Endodermal cell (in vitro differentiated cells): Measurements from ENCODE around the gene YOD1. TPM values are rescaled to one million over a fixed set of nuclear protein-coding genes. Genes with fewer than 3 reads are reported as not detected.

ENCODE experiments used
- DNase-seq: peaks from one replicate; pipeline ENCODE4 v3.0.0-alpha.2; 2017
- H3K27ac ChIP-seq: 2 replicates; pipeline ENCODE4 v1.5.1; 2013; ENCODE audit warnings: mild to moderate bottlenecking, low read depth, low read length, moderate library complexity
- H3K27me3 ChIP-seq: 2 replicates; pipeline ENCODE4 v1.6.1; 2013; ENCODE audit warnings: mild to moderate bottlenecking, low read length, moderate library complexity; ENCODE audit not compliant: insufficient read depth, control insufficient read depth, poor library complexity, severe bottlenecking
- H3K36me3 ChIP-seq: 2 replicates; pipeline ENCODE4 v1.7.0; 2013; ENCODE audit warnings: mild to moderate bottlenecking, low read length, moderate library complexity; ENCODE audit not compliant: control insufficient read depth, insufficient read depth
- H3K4me1 ChIP-seq: one replicate; pipeline ENCODE4 v1.7.0; 2013; ENCODE audit warnings: low read length; ENCODE audit not compliant: control insufficient read depth, insufficient read depth
- H3K4me3 ChIP-seq: 2 replicates; pipeline ENCODE4 v1.5.1; 2013; ENCODE audit warnings: mild to moderate bottlenecking, low read length, moderate library complexity
- H3K9ac ChIP-seq: 2 replicates; pipeline ENCODE4 v1.6.1; 2013; ENCODE audit warnings: mild to moderate bottlenecking, low read length, moderate library complexity; ENCODE audit not compliant: poor library complexity, severe bottlenecking; ENCODE audit errors: extremely low read depth
- H3K9me3 ChIP-seq: 2 replicates; pipeline ENCODE4 v1.6.1; 2013; ENCODE audit warnings: mild to moderate bottlenecking, low read length, moderate library complexity; ENCODE audit not compliant: control insufficient read depth
- H3K27ac Mint-ChIP-seq: 2 replicates; pipeline ENCODE4 v1.8.0; 2020; ENCODE audit warnings: mixed read lengths
- H3K27me3 Mint-ChIP-seq: 2 replicates; pipeline ENCODE4 v1.8.0; 2021; ENCODE audit warnings: mild to moderate bottlenecking, mixed read lengths; ENCODE audit not compliant: insufficient read depth
- H3K36me3 Mint-ChIP-seq: 2 replicates; pipeline ENCODE4 v1.8.0; 2020; ENCODE audit warnings: low read depth, mixed read lengths
- H3K4me1 Mint-ChIP-seq: 2 replicates; pipeline ENCODE4 v1.8.0; 2020; ENCODE audit warnings: mixed read lengths
- H3K4me3 Mint-ChIP-seq: 2 replicates; pipeline ENCODE4 v1.8.0; 2020; ENCODE audit warnings: mild to moderate bottlenecking, moderate library complexity, mixed read lengths
- H3K9me3 Mint-ChIP-seq: 2 replicates; pipeline ENCODE4 v1.8.0; 2020; ENCODE audit warnings: mild to moderate bottlenecking, mixed read lengths
- WGBS, 2 experiments: methylation state at CpG; one replicate each; pipeline versions ENCODE4 v1.1.5 to v1.1.7; 2013; ENCODE audit warnings: missing lambda C conversion rate in 2 of 2, mixed read lengths in 1 of 2; ENCODE audit not compliant: insufficient coverage in 1 of 2, insufficient read length in 1 of 2; 5-methylcytosine and 5-hydroxymethylcytosine counted together
- total RNA-seq, 2 donors: library from RNA; stranded (reverse); fragmentation: NEBNext Ultra II Directional in 1 of 2; extraction: Animal tissue kit (Norgen Biotek cat#: 25700) in 1 of 2; gene quantifications; 2 replicates in 1 of 2; 3 replicates in 1 of 2; pipeline ENCODE4 v1.2.1, GENCODE V29; 2021
- TF ChIP-seq, protein P1 (sequence below): fragments of 200-600 bp; sonication (generic); conservative IDR thresholded peaks from 2 replicates; pipeline ENCODE4 v1.5.0; 2021; ENCODE audit warnings: antibody characterized with exemption, mild to moderate bottlenecking

YOD1 gene
- total RNA-seq, 2 donors from 2014 or later, result 10.8 to 18.8 TPM

GRCh38 chr1:207009945-207010344 is 41.1 kb downstream of the YOD1 start:
- Histone ChIP-seq H3K27me3 (peaks cover 8% of the 10 kb centered on the region), H3K27ac (no peak overlapping the region), H3K36me3 (no peaks in the 10 kb centered on the region), H3K4me1 (no peaks in the 10 kb centered on the region), H3K9me3 (no peaks in the 10 kb centered on the region), H3K9ac (no peak overlapping the region), H3K4me3 (no peak overlapping the region)
- H3K9me3 Mint-ChIP-seq, result no peaks in the 10 kb centered on the region
- H3K27me3 Mint-ChIP-seq, result peaks cover 30% of the 10 kb centered on the region
- H3K4me1 Mint-ChIP-seq, result no peaks in the 10 kb centered on the region
- no peak overlapping the region for H3K4me3 Mint-ChIP-seq
- TF ChIP-seq, protein P1, sequence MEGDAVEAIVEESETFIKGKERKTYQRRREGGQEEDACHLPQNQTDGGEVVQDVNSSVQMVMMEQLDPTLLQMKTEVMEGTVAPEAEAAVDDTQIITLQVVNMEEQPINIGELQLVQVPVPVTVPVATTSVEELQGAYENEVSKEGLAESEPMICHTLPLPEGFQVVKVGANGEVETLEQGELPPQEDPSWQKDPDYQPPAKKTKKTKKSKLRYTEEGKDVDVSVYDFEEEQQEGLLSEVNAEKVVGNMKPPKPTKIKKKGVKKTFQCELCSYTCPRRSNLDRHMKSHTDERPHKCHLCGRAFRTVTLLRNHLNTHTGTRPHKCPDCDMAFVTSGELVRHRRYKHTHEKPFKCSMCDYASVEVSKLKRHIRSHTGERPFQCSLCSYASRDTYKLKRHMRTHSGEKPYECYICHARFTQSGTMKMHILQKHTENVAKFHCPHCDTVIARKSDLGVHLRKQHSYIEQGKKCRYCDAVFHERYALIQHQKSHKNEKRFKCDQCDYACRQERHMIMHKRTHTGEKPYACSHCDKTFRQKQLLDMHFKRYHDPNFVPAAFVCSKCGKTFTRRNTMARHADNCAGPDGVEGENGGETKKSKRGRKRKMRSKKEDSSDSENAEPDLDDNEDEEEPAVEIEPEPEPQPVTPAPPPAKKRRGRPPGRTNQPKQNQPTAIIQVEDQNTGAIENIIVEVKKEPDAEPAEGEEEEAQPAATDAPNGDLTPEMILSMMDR, result no peak
- DNase-seq, result no peak
- no peak overlapping the region for H3K27ac Mint-ChIP-seq
- WGBS, 2 experiments, result 92 to 93% methylated on average over 6 to 7 of the region's 7 CpGs
- H3K36me3 Mint-ChIP-seq, result no peaks in the 10 kb centered on the region

DNA sequence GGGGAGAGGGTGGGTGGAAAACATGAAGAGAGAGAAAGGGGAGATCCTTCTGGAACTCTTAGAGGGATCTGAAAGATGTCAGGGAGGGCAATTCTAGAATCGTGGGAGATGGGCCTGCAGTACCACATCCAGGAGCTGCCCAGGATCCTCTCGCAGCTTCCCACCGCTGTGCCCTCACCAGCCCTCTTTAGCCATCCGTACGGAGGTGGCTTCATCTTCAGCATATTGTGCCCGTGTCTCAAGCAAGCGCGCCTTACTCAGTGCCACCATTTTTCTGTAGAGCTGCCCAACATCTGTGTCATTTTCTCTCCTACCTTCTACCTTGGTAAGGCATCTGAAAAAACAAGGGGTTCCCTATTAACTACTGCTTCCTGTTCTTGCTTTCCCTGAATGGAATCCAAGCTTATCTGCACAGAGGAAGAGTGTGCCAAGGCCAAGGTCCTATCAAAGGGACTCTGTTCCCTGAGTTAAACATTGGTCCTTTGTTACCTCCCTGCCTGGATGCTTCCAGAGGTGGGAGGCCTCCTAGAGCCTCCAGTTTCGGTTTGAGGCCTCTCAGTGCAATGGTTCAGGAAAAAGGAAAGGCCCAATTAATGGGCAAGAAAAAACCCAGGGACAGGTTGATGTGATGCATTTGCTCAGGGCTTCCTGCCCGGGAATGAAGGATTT is 41.7 kb downstream of the YOD1 start:
- no peak for DNase-seq
- Mint-ChIP-seq H3K27me3 (peaks cover 25% of the 10 kb centered on the region), H3K36me3 (no peaks in the 10 kb centered on the region), H3K4me3 (no peak overlapping the region), H3K4me1 (peaks cover 2% of the 10 kb centered on the region), H3K9me3 (no peaks in the 10 kb centered on the region), H3K27ac (no peak overlapping the region)
- H3K9ac ChIP-seq, result no peak overlapping the region
- no peak overlapping the region for H3K4me3 ChIP-seq
- no peaks in the 10 kb centered on the region for H3K9me3 ChIP-seq
- H3K27me3 ChIP-seq, result peaks cover 8% of the 10 kb centered on the region
- H3K27ac ChIP-seq, result no peak overlapping the region
- TF ChIP-seq, protein P1, result no peak
- no peaks in the 10 kb centered on the region for H3K36me3 ChIP-seq
- 87 to 93% methylated on average over 9 to 10 of the region's 10 CpGs for WGBS, 2 experiments
- H3K4me1 ChIP-seq, result no peaks in the 10 kb centered on the region

GRCh38 chr1:207007352-207008033 is 43.5 kb downstream of the YOD1 start:
- TF ChIP-seq, protein P1, result no peak
- H3K9me3 Mint-ChIP-seq, result no peaks in the 10 kb centered on the region
- peaks cover 13% of the 10 kb centered on the region for H3K4me1 Mint-ChIP-seq
- no peaks in the 10 kb centered on the region for H3K36me3 ChIP-seq
- WGBS, 2 experiments, result 85 to 92% methylated on average over 4 of the region's 5 CpGs
- DNase-seq, result no peak
- peak overlapping the region; percentile 2 for H3K9ac ChIP-seq
- H3K36me3 Mint-ChIP-seq, result no peaks in the 10 kb centered on the region
- H3K9me3 ChIP-seq, result no peaks in the 10 kb centered on the region
- peaks cover 13% of the 10 kb centered on the region for H3K27me3 Mint-ChIP-seq
- H3K27me3 ChIP-seq, result peaks cover 6% of the 10 kb centered on the region
- H3K4me3 ChIP-seq, result peak overlapping the region; percentile 46
- H3K27ac ChIP-seq, result no peak overlapping the region
- H3K4me1 ChIP-seq, result peaks cover 5% of the 10 kb centered on the region
- H3K27ac Mint-ChIP-seq, result no peak overlapping the region
- no peak overlapping the region for H3K4me3 Mint-ChIP-seq
